GM12878 (cell line): ENCODE data around the gene RDH5. TPM values are rescaled to one million over a fixed set of nuclear protein-coding genes. Genes with fewer than 3 reads are reported as not detected.
"Not testable (repeated sequence)": the region's sequence is repeated elsewhere in the genome, so short reads cannot be mapped to it uniquely, and the experiment has no call there.

ENCODE experiments used
- ATAC-seq: fragments of 200-7000 bp; cut with Tn5 transposase; 3 replicates; pipeline ENCODE4 v1.9.1; 2020; ENCODE audit warnings: mild to moderate bottlenecking, moderate library complexity
- BruUV-seq: library from RNA; stranded (reverse); fragments of 400-500 nt; replicated peaks from 2 replicates; lab custom pipeline; 2021; lab: Mats Ljungman, UMichigan
- CTCF ChIA-PET: fragments of 300-600 bp; sonication (Branson Sonifier 250); formaldehyde crosslinking; extraction: SDS; loops from one replicate; lab custom pipeline; 2021; ENCODE audit warnings: inconsistent platforms; lab: Yijun Ruan, JAX
- POLR2A ChIA-PET: fragments of 350-600 bp; formaldehyde crosslinking; extraction: SDS; loops from one replicate; lab custom pipeline; 2021; ENCODE audit warnings: inconsistent platforms; lab: Charles Lee
- RAD21 ChIA-PET: fragments of 300-600 bp; sonication (Branson Sonifier 250); formaldehyde crosslinking; loops from one replicate; lab custom pipeline; 2023; ENCODE audit warnings: antibody characterized with exemption; ENCODE audit not compliant: unreplicated experiment; lab: Charles Lee
- SMC1A ChIA-PET: fragments of 300-600 bp; sonication (Branson Sonifier 250); formaldehyde crosslinking; loops from one replicate; lab custom pipeline; 2023; ENCODE audit not compliant: unreplicated experiment, uncharacterized antibody; lab: Charles Lee
- DNase-seq: peaks from one replicate; pipeline ENCODE4 v3.0.0-alpha.2; 2011; ENCODE audit warnings: low read depth, low spot score
- FAIRE-seq: peaks from 3 replicates; lab custom pipeline; 2011; peaks lifted over from hg19 to GRCh38; lab: Jason Lieb, UNC
- H2AFZ ChIP-seq: 2 replicates; pipeline ENCODE4 v1.6.0; 2011; ENCODE audit warnings: low read depth, low read length, control low read depth; ENCODE audit not compliant: control insufficient read depth
- H3K27ac ChIP-seq: 2 replicates; pipeline ENCODE4 v1.5.1; 2011; ENCODE audit warnings: control low read depth; ENCODE audit not compliant: control insufficient read depth, insufficient read depth
- H3K27me3 ChIP-seq, 2 experiments: replicated peaks in 1 of 2; 2 replicates each; pipeline versions ENCODE4 v1.6.0 to v1.6.1; 2011; ENCODE audit warnings: low read length in 1 of 2; ENCODE audit not compliant: control insufficient read depth in 2 of 2, insufficient read depth in 2 of 2
- H3K36me3 ChIP-seq, 2 experiments: 2 replicates each; pipeline ENCODE4 v1.5.1; 2011; ENCODE audit warnings: low read length in 1 of 2; ENCODE audit not compliant: control insufficient read depth in 2 of 2, insufficient read depth in 2 of 2
- H3K4me1 ChIP-seq: 2 replicates; pipeline ENCODE4 v1.6.1; 2011; ENCODE audit warnings: mild to moderate bottlenecking, low read length, moderate library complexity, mixed read lengths; ENCODE audit not compliant: control insufficient read depth, insufficient read depth
- H3K4me2 ChIP-seq: 2 replicates; pipeline ENCODE4 v1.6.0; 2011; ENCODE audit warnings: control low read depth; ENCODE audit not compliant: control insufficient read depth, insufficient read depth
- H3K4me3 ChIP-seq: fragments of 200-600 bp; sonication (generic); 2 replicates; pipeline ENCODE4 v1.5.1; 2016
- H3K79me2 ChIP-seq: 2 replicates; pipeline ENCODE4 v1.6.0; 2011; ENCODE audit warnings: low read length; ENCODE audit not compliant: control insufficient read depth, insufficient read depth
- H3K9ac ChIP-seq: 2 replicates; pipeline ENCODE4 v1.8.0; 2011; ENCODE audit warnings: low read length, control low read depth, mixed read lengths; ENCODE audit not compliant: control insufficient read depth, insufficient read depth
- H3K9me3 ChIP-seq: replicated peaks from 3 replicates; pipeline ENCODE4 v1.5.1; 2011; ENCODE audit warnings: mild to moderate bottlenecking, low read length; ENCODE audit not compliant: control insufficient read depth, insufficient read depth
- H4K20me1 ChIP-seq: 2 replicates; pipeline ENCODE4 v1.6.0; 2011; ENCODE audit not compliant: control insufficient read depth, insufficient read depth
- ATF2 ChIP-seq: IDR thresholded peaks from 2 replicates; pipeline ENCODE4 v1.6.1; 2012; ENCODE audit warnings: low read length, inconsistent platforms
- NR2C2 ChIP-seq: IDR thresholded peaks from 2 replicates; pipeline ENCODE4 v1.6.1; 2011; ENCODE audit warnings: borderline replicate concordance, low read depth; ENCODE audit not compliant: control insufficient read depth, insufficient read length
- PBX3 ChIP-seq: IDR thresholded peaks from 2 replicates; pipeline ENCODE4 v1.6.1; 2011; ENCODE audit warnings: mild to moderate bottlenecking, low read depth, low read length, moderate library complexity; ENCODE audit not compliant: insufficient replicate concordance
- RB1 ChIP-seq: fragments of 450-650 bp; formaldehyde crosslinking; IDR thresholded peaks from 2 replicates; pipeline ENCODE4 v1.6.1; 2017; ENCODE audit warnings: mild to moderate bottlenecking, borderline replicate concordance
- WGBS: methylation state at CpG from one replicate; pipeline ENCODE4 v1.1.6; 2016; ENCODE audit warnings: low lambda C conversion rate; ENCODE audit not compliant: insufficient replicate concordance, insufficient coverage; ENCODE audit errors: missing lambda C conversion rate; 5-methylcytosine and 5-hydroxymethylcytosine counted together
- in situ Hi-C: fragments of 300-500 bp; cut with MboI; formaldehyde crosslinking; loops from 9 replicates; pipeline ENCODE4 v1.14.3; 2018; ENCODE audit warnings: mixed read lengths
- intact Hi-C: fragments of 100-400 bp; cut with micrococcal nuclease; formaldehyde crosslinking; loops from one replicate; pipeline ENCODE4 v1.14.2; 2022; ENCODE audit not compliant: unreplicated experiment
- polyA plus RNA-seq, 11 experiments: library from polyadenylated mRNA; depleted of rRNA in 4 of 11; unstranded in 6 of 11; stranded (reverse) in 5 of 11; fragments of >200 nt; fragmentation: Nextera tagmentation in 4 of 11; fragmentation: Illumina TruSeq in 1 of 11; extraction: Ambion mirVana in 4 of 11; extraction: Trizol in 1 of 11; gene quantifications; 1 replicate in 1 of 11; 2 replicates in 10 of 11; pipeline versions ENCODE4 v1.2.1 to v1.2.3, GENCODE V29; 2011 to 2016; ENCODE audit warnings: inconsistent platforms in 2 of 11, missing spikeins in 2 of 11, low read depth in 1 of 11
- total RNA-seq, 4 experiments: library from RNA; depleted of rRNA in 3 of 4; stranded (reverse); fragments of >200 nt in 3 of 4; fragmentation: Illumina TruSeq in 1 of 4; extraction: Trizol in 1 of 4; gene quantifications; 2 replicates each; pipeline versions ENCODE4 v1.2.1 to v1.2.3, GENCODE V29; 2013 to 2021

RDH5 gene
- total and polyA plus RNA-seq, 10 of the 15 experiments (the other 5 are each of a cell fraction or from before 2014, with no cell fraction given) = 2.6 to 11.6 (median 7.3) TPM

GRCh38 chr12:55757701-55758100 is 37.5 kb downstream of the RDH5 start:
- Histone ChIP-seq H3K27me3 (no peaks in the 10 kb centered on the region), H4K20me1 (no peaks in the 10 kb centered on the region), H3K4me1 (no peaks in the 10 kb centered on the region), H3K4me3 (no peak overlapping the region), H3K9ac (no peak overlapping the region), H3K27ac (no peak overlapping the region), H2AFZ (no peak overlapping the region), H3K36me3 (peaks cover 15 to 40% of the 10 kb centered on the region in 2 experiments), H3K4me2 (no peak overlapping the region), H3K79me2 (no peaks in the 10 kb centered on the region), H3K9me3 (no peaks in the 10 kb centered on the region; the same call in 2 of the 3 replicates)
- TF ChIP-seq ATF2 = no peak
- TF ChIP-seq PBX3 = no peak
- no peak for TF ChIP-seq RB1
- no peak for TF ChIP-seq NR2C2
- WGBS = 77% methylated on average over 2 of the region's 2 CpGs
- no peak for ATAC-seq
- POLR2A ChIA-PET = no interaction called here
- in situ Hi-C loops (no loop called here), intact Hi-C loops (no loop called here)
- SMC1A ChIA-PET = interaction anchor here (1.0 to 3.6 kb wide), 3 partner anchors 11 to 20 kb away, joined by 4 to 21 read pairs (median 5); no protein-coding TSS in a partner anchor
- no TSS peak for BruUV-seq
- RAD21 ChIA-PET = no interaction called here
- CTCF ChIA-PET = interaction anchor here (1.4 to 2.7 kb wide), 5 partner anchors 10 to 183 kb away, joined by 3 to 12 read pairs (median 4); no protein-coding TSS in a partner anchor
- no peak for DNase-seq
- no peak for FAIRE-seq

- H3K4me2 ChIP-seq, ATAC-seq, RAD21 ChIA-PET, H3K9ac ChIP-seq, FAIRE-seq, DNase-seq, in situ Hi-C loops, H3K9me3 ChIP-seq, H3K79me2 ChIP-seq, BruUV-seq, H3K27me3 ChIP-seq, intact Hi-C loops, H3K4me1 ChIP-seq, H3K27ac ChIP-seq, H4K20me1 ChIP-seq, H2AFZ ChIP-seq, H3K4me3 ChIP-seq: not testable (repeated sequence)
- ChIA-PET SMC1A (interaction anchor here (1.0 to 3.6 kb wide), 2 partner anchors 11 to 14 kb away, joined by 4 to 21 read pairs; no protein-coding TSS in a partner anchor), POLR2A (interaction anchor here (0.5 kb wide), 1 partner anchor 404 kb away, joined by 3 read pairs; no protein-coding TSS in a partner anchor), CTCF (interaction anchor here (0.7 to 2.7 kb wide), 4 partner anchors 11 to 42 kb away, joined by 3 to 12 read pairs (median 6); no protein-coding TSS in a partner anchor)
- peaks cover 14 to 35% of the 10 kb centered on the region in 2 experiments for H3K36me3 ChIP-seq
- 100% methylated on average over 4 of the region's 4 CpGs for WGBS
These were observed 38.4 kb downstream of the RDH5 start for GRCh38 chr12:55758575-55758974.
